IPS-18a (cell line): Measurements from ENCODE around the gene PPP1R12B.
"Not testable (repeated sequence)": the region's sequence is repeated elsewhere in the genome, so short reads cannot be mapped to it uniquely, and the experiment has no call there.

Source experiments
- H3K27ac ChIP-seq: one replicate; pipeline ENCODE4 v1.5.1; 2013; ENCODE audit warnings: low read length
- H3K27me3 ChIP-seq: one replicate; pipeline ENCODE4 v1.6.1; 2013; ENCODE audit warnings: mild to moderate bottlenecking, low read length; ENCODE audit not compliant: control insufficient read depth, insufficient read depth
- H3K36me3 ChIP-seq: one replicate; pipeline ENCODE4 v1.6.1; 2013; ENCODE audit warnings: low read depth, low read length; ENCODE audit not compliant: control insufficient read depth
- H3K4me1 ChIP-seq: one replicate; pipeline ENCODE4 v1.6.1; 2013; ENCODE audit warnings: low read depth, low read length; ENCODE audit not compliant: control insufficient read depth
- H3K4me3 ChIP-seq: one replicate; pipeline ENCODE4 v1.5.1; 2013; ENCODE audit warnings: low read length
- H3K9ac ChIP-seq: one replicate; pipeline ENCODE4 v1.6.1; 2013; ENCODE audit warnings: mild to moderate bottlenecking, low read length, moderate library complexity
- H3K9me3 ChIP-seq: one replicate; pipeline ENCODE4 v1.6.1; 2013; ENCODE audit warnings: low read depth, low read length; ENCODE audit not compliant: control insufficient read depth

The PPP1R12B gene

DNA sequence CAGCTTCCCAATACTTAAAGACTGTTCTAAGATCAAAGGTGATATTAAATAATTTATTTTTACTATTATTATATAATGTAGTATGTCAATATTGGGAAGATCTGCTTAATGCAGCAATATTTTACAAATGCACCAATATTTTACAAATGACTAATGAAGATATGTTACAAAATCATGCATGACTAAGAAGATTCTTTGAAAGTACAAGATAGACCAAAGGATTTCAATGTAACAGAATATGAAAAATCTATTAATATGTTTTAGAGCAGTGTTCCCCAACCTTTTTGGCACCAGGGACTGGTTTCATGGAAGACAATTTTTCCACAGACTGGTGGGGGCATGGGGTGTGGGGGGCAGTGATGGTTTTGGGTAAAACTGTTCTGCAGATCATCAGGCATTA is 132.1 kb downstream of the PPP1R12B start:
- not testable (repeated sequence) for H3K4me3 ChIP-seq, H3K27me3 ChIP-seq, H3K27ac ChIP-seq, H3K9me3 ChIP-seq, H3K36me3 ChIP-seq, H3K9ac ChIP-seq, H3K4me1 ChIP-seq

GRCh38 chr1:202483362-202483761 is 134.9 kb downstream of the PPP1R12B start:
- not testable (repeated sequence) for H3K27me3 ChIP-seq, H3K4me3 ChIP-seq, H3K9me3 ChIP-seq, H3K4me1 ChIP-seq, H3K9ac ChIP-seq, H3K36me3 ChIP-seq, H3K27ac ChIP-seq

- not testable (repeated sequence) for H3K27ac ChIP-seq, H3K27me3 ChIP-seq, H3K4me3 ChIP-seq, H3K9ac ChIP-seq, H3K4me1 ChIP-seq, H3K36me3 ChIP-seq, H3K9me3 ChIP-seq
These were observed 135.5 kb downstream of the PPP1R12B start for GRCh38 chr1:202484032-202484431.

- H3K9me3 ChIP-seq, H3K4me1 ChIP-seq, H3K27me3 ChIP-seq, H3K27ac ChIP-seq, H3K4me3 ChIP-seq, H3K36me3 ChIP-seq, H3K9ac ChIP-seq: not testable (repeated sequence)
These were observed 136.3 kb downstream of the PPP1R12B start for GRCh38 chr1:202484820-202485219.

DNA sequence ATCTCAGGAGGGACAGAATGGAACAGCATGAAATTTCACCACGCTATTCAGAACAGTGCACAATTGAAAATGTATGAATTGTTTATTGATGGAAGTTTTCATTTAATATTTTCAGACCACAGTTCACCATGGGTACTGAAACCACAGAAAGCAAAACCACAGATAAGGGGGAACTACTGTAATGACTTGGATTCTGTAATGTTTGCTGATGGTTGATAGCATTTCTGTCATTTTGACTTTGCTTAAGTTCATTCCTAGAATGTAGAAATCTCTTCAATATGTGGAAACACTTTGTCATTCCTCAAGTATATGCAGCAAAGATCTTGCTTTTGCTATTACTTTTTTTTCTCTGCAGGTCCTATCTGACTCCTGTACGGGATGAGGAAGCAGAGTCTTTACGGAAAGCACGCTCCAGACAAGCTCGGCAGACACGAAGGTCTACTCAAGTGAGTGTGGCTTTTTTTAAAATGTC is 139.7 kb downstream of the PPP1R12B start:
- not testable (repeated sequence) for H3K9me3 ChIP-seq, H3K36me3 ChIP-seq, H3K9ac ChIP-seq, H3K4me1 ChIP-seq, H3K27ac ChIP-seq, H3K4me3 ChIP-seq, H3K27me3 ChIP-seq

GRCh38 chr1:202489101-202489500 is 140.6 kb downstream of the PPP1R12B start:
- H3K4me1 ChIP-seq, H3K27ac ChIP-seq, H3K27me3 ChIP-seq, H3K36me3 ChIP-seq, H3K9me3 ChIP-seq, H3K9ac ChIP-seq, H3K4me3 ChIP-seq: not testable (repeated sequence)

GRCh38 chr1:202493112-202493511 is 144.6 kb downstream of the PPP1R12B start:
- H3K27me3 ChIP-seq, H3K36me3 ChIP-seq, H3K9me3 ChIP-seq, H3K4me1 ChIP-seq, H3K27ac ChIP-seq, H3K9ac ChIP-seq, H3K4me3 ChIP-seq: not testable (repeated sequence)

- Histone ChIP-seq H3K36me3 (peaks cover 10% of the 10 kb centered on the region), H3K9me3 (no peaks in the 10 kb centered on the region), H3K27ac (no peak overlapping the region), H3K9ac (no peak overlapping the region), H3K4me3 (no peak overlapping the region), H3K4me1 (no peaks in the 10 kb centered on the region), H3K27me3 (no peaks in the 10 kb centered on the region)
These were observed 150.0 kb downstream of the PPP1R12B start for GRCh38 chr1:202498542-202498941.

DNA sequence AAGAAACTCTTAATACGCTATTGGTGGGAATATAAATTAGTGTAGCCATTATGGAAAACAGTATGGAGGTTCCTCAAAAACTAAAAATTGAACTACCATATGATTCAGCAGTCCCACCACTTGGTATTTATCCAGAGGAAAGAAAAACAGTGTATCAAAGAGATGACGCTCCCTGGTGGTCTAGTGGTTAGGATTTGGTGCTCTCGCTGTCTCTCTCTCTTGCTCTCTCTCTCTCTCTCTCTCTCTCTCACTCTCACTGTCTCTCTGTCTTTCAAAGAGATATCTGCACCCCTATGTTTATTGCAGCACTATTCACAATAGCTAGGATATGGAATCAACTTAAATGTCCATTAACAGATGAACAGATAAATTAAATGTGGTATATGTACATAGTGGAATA is 151.5 kb downstream of the PPP1R12B start:
- not testable (repeated sequence) for H3K9ac ChIP-seq, H3K4me3 ChIP-seq, H3K9me3 ChIP-seq, H3K27ac ChIP-seq, H3K36me3 ChIP-seq, H3K4me1 ChIP-seq, H3K27me3 ChIP-seq

DNA sequence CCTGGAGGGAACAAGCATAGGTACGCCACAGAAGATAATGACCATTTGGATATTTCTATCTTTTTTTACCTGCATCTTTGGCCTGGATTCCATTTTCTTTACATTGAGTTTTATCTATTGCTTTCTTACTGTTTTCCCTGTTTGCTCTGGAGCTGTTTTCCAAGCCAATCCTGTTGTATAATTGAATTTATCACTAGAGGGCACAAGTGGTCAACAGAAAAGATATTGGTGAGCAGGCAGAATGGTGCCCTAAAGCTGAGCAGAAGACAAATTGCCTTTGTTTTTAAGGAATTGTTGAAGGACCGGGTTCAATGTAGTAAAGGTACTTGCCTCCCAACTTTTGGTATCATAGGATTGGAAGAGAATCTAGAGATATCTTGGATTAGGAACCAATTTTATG is 152.8 kb downstream of the PPP1R12B start:
- no peak overlapping the region for H3K9ac ChIP-seq
- no peak overlapping the region for H3K27ac ChIP-seq
- peaks cover 14% of the 10 kb centered on the region for H3K4me1 ChIP-seq

GRCh38 chr1:202505356-202505755 is 156.9 kb downstream of the PPP1R12B start:
- Histone ChIP-seq H3K27me3 (no peaks in the 10 kb centered on the region), H3K9ac (peak overlapping the region; percentile 56), H3K27ac (peak overlapping the region; percentile 73)

More for the DNA sequence above, 152.8 kb downstream of the PPP1R12B start:
- no peak overlapping the region for H3K4me3 ChIP-seq
- H3K36me3 ChIP-seq = peaks cover 3% of the 10 kb centered on the region
- H3K27me3 ChIP-seq = no peaks in the 10 kb centered on the region
- no peaks in the 10 kb centered on the region for H3K9me3 ChIP-seq

GRCh38 chr1:202505880-202506575 is 157.5 kb downstream of the PPP1R12B start:
- H3K36me3 ChIP-seq, H3K4me3 ChIP-seq, H3K27me3 ChIP-seq, H3K9me3 ChIP-seq: not testable (repeated sequence)
- H3K27ac ChIP-seq = peak overlapping the region; percentile 73
- peaks cover 14% of the 10 kb centered on the region for H3K4me1 ChIP-seq
- H3K9ac ChIP-seq = peak overlapping the region; percentile 56

More at GRCh38 chr1:202505356-202505755, 156.9 kb downstream of the PPP1R12B start:
- Histone ChIP-seq H3K4me3 (no peak overlapping the region), H3K36me3 (peaks cover 3% of the 10 kb centered on the region), H3K4me1 (peaks cover 14% of the 10 kb centered on the region), H3K9me3 (no peaks in the 10 kb centered on the region)
